GM12875 (cell line): ENCODE results near the gene BPIFA1.

Experiments
- H3K4me3 ChIP-seq: one replicate; pipeline ENCODE4 v1.5.1; 2011; ENCODE audit warnings: low read depth, low read length, control low read depth
- TF ChIP-seq, protein P1 (sequence below): IDR thresholded peaks from 2 replicates; pipeline ENCODE4 v1.5.1; 2011; ENCODE audit warnings: low read depth, mild to moderate bottlenecking, control low read depth, inconsistent platforms, low read length, moderate library complexity, borderline replicate concordance; ENCODE audit not compliant: insufficient read depth

The BPIFA1 gene

DNA sequence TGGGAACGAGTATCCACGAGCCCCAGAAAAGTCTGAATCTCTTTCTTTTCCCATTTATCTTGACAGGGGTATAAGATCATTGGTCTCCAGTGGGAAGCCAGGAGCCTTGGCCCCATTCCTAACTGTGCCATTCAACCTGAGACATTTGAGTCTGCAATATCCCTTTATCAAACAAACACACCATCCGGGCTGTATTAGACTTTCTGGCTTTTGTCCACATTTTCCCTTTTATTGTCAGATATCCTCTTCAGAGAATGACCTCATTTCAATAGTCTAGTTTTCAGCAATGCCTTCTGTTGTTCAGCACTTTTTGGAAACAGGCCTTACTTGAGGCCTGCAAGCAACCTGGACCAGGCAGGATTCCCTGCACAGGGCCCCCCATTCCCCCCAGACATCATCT lies 15.7 kb downstream of the BPIFA1 start:
- TF ChIP-seq, protein P1, sequence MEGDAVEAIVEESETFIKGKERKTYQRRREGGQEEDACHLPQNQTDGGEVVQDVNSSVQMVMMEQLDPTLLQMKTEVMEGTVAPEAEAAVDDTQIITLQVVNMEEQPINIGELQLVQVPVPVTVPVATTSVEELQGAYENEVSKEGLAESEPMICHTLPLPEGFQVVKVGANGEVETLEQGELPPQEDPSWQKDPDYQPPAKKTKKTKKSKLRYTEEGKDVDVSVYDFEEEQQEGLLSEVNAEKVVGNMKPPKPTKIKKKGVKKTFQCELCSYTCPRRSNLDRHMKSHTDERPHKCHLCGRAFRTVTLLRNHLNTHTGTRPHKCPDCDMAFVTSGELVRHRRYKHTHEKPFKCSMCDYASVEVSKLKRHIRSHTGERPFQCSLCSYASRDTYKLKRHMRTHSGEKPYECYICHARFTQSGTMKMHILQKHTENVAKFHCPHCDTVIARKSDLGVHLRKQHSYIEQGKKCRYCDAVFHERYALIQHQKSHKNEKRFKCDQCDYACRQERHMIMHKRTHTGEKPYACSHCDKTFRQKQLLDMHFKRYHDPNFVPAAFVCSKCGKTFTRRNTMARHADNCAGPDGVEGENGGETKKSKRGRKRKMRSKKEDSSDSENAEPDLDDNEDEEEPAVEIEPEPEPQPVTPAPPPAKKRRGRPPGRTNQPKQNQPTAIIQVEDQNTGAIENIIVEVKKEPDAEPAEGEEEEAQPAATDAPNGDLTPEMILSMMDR, result no peak
- H3K4me3 ChIP-seq, result no peak overlapping the region

- no peak overlapping the region for H3K4me3 ChIP-seq
- TF ChIP-seq, protein P1, result no peak
Observed at GRCh38 chr20:33252460-33252859, 16.7 kb downstream of the BPIFA1 start.

DNA sequence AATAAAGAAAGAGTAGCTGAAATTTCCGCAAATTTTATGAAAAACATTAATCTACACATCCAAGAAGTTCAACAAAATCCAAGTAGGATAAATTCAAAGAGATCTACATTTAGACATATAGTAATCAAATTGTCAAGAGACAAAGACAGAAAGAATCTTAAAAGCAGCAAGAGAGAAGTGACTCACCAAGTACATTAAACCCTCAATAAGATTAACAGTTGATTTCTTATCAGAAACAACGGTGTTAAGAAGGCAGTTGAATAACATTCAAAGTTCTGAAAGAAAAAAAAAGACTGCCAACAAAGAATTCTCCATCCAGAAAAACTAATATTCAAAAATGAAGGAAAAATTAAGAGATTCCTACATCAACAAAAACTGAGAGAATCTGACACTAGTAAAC lies 19.2 kb downstream of the BPIFA1 start:
- TF ChIP-seq, protein P1, result no peak
- no peak overlapping the region for H3K4me3 ChIP-seq

DNA sequence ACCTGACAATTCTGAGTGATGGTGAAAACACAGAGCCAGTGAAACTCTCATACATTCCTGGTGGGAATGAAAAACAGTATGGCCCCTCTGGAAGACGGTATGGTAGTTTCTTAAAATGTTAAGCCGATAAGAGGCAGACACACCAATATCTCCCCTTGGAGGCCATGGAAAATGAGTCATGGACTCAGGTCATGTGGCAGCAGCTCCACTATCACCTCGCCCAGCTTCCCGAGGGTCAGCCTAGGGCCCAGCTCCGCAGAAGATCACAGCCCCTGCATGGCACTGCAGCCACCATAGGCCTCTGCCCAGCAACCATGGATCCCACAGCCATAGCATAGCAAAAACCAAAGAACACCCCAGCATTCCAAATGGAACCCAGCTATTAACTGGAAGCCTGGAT lies 21.4 kb downstream of the BPIFA1 start:
- no peak overlapping the region for H3K4me3 ChIP-seq
- TF ChIP-seq, protein P1, result no peak

DNA sequence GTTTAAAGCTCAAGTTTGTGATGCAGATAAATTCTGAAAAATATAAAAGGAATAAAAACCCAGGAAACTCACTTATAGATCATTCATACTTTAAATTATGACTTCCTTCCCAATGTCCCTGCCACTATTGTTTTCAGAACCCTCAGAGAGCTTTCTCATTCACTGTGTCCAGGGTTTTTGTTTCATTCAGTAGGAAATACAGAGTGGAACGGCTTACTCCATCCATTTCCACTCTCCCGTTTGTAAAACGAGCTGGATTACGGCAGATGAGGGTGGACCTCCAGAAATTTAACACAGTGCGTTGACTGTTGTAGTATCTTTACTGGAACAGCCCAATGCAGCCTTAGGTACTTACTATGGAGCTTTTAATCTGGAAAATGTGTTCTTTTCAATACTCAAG lies 23.6 kb downstream of the BPIFA1 start:
- H3K4me3 ChIP-seq, result no peak overlapping the region

GRCh38 chr20:33261465-33261864 lies 25.7 kb downstream of the BPIFA1 start:
- H3K4me3 ChIP-seq, result no peak overlapping the region
- TF ChIP-seq, protein P1, result no peak

More for the DNA sequence above, 23.6 kb downstream of the BPIFA1 start:
- TF ChIP-seq, protein P1, result no peak

GRCh38 chr20:33262658-33263065 lies 26.9 kb downstream of the BPIFA1 start:
- H3K4me3 ChIP-seq, result no peak overlapping the region
- TF ChIP-seq, protein P1, result peak; percentile 47
